Stimulated activated CD8-positive, alpha-beta memory T cell treated with anti-CD3 and anti-CD28 coated beads, Interleukin-7, amount 100 ng/mL, for 48 hours (primary cell): ENCODE results near the gene ADH1C.
"Not testable (repeated sequence)": the region's sequence is repeated elsewhere in the genome, so short reads cannot be mapped to it uniquely, and the experiment has no call there.

Experiments
- DNase-seq, 2 donors: peaks; one replicate each; pipeline ENCODE4 v3.0.0-alpha.2; 2020; ENCODE audit warnings: low read depth in 1 of 2; ENCODE audit errors: extremely low read depth in 1 of 2

Gene ADH1C

DNA sequence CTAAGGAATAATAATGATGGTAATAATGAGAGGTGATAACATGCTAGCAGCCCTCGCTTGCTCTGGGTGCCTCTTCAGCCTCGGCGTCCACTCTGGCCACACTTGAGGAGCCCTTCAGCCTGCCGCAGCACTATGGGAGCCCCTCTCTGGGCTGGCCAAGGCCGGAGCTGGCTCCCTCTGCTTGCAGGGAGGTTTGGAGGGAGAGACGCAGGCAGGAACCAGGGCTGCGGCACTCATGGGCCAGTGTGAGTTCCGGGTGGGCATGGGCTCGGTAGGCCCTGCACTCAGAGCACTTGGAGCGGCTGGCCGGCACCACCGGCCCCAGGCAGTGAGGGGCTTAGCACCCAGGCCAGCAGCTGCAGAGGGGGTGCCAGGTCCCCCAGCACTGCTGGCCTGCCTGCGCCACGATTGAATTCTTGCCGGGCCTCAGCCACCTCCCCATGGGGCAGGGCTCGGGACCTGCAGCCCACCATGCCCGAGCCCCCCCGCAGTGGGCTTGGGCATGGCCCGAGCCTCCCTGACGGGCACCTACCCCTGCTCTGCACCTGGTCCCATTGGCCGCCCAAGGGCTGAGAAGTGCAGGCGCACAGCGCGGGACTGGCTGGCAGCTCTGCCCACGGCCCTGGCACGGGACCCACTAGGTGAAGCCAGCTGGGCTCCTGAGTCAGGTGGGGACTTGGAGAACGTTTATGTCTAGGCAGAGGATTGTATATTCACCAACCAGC lies 7.1 kb upstream of the ADH1C start:
- DNase-seq: no peak

DNA sequence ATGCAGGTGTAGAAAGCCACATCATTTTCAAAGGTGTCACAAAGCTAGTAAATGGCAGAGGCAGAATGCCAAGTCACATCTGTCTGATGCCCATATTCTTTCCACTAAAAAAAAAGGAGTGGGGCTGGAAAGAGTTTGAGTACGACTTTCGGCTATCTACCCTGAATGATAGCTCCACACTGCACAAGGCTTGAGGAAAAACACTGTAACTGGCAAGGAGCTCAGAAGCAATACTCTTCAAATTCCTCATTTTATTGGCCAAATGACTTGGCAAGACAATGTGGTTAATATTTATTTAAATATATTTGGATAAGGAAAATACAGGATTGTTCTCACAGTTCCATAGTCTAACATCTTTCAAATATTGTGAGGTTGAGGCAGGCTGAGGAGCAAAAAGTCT lies 5.4 kb upstream of the ADH1C start:
- DNase-seq: no peak

DNA sequence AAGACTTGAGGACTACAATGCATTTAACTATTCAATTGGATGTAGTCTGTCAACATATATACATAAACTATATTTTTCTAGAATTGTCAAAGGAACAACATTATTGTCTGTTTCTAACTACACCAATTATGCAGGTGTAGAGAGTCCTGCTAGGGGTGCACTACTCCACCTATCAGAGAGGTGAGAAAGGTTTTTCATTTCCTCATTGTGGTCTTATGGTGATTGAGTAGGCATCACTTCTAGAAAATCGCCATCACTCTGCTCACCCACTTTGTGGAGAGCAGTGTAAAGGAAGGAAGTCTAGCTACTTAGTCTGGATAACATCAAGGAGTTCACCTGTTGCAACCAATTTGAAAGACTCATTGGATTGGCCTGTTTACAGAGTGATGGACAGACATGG lies 4.4 kb upstream of the ADH1C start:
- no peak for DNase-seq

DNA sequence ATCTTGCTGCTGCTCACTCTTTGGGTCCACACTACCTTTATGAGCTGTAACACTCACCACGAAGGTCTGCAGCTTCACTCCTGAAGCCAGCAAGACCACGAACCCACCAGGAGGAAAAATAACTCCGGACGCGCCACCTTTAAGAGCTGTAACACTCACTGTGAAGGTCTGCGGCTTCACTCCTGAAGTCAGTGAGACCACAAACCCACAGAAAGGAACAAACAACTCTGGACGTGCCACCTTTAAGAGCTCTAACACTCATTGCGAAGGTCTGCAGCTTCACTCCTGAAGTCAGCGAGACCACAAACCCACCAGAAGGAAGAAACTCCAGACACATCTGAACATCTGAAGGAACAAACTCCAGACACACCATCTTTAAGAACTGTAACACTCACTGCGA lies 3.6 kb upstream of the ADH1C start:
- not testable (repeated sequence) for DNase-seq

DNA sequence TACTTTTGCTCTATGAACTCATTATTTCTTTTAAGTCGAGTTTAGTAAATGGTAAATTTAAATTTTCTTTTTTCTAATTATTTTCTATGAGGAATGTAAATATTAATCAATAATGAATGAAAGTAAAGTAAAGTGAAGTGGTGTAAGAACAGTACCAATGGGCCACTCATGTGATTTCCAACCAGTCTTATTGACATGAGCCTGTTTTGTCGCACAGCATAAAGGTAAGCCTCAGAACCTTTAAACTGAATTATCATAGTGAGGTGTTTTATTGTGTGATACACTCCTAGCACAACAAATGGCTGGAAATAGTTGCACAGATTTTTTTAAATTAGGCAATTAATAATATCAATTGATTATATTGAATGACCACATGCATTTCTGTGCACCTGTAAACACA lies 1.1 kb downstream of the ADH1C start:
- DNase-seq: no peak

DNA sequence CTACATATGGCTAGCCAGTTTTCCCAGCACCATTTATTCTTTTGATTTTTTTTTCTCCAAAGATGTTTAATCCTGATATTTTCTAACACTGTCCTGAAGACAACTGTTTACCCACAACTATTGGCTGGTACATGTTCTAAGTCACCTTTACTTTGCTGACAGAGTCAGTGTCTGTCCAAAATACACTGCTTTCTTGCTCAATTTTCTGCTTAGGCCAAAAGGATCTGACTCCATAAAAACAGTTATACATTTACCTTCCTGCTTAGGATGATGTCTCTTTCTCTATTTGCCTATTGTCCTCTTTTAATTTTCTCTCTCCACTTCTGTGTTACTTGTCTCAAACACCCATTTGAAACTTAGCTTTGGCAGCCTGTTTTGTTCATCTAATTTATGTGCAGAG lies 3.2 kb downstream of the ADH1C start:
- DNase-seq: no peak

DNA sequence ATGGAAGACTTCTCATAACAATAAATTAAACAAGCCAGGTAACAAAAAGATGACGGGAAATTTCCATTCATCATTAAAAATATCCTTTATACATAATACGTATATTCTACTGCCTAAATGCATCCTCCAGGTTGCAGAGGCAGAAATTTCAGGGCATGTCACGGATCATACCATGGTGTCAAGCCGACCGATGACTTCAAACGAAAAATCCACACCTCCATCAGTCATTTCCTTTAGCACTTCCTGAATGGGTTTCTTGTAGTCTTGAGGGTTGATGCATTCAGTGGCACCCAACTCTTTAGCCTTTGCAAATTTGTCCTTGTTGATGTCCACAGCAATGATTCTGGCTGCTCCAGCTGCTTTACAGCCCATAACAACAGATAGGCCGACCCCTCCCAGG lies 9.9 kb downstream of the ADH1C start:
- DNase-seq: not testable (repeated sequence)

DNA sequence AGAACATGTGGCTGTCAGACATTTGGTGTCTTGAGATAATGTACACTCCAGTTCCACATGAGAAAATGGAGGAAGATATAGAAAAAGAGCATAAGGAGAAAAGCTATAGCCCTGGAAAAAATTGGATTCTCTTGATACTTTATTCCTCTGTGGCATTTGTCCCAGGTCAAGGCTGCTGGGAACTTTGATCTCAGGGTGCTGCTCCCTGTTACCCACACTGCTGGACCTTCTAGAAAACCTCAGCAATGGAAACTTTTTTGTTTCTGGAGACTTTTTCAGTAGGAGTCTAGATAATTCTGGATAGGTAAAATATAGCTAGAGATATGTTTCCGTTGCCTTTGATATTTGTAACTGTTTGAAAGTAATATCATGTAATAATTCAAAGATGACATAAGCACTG lies 11.1 kb downstream of the ADH1C start:
- DNase-seq: no peak

DNA sequence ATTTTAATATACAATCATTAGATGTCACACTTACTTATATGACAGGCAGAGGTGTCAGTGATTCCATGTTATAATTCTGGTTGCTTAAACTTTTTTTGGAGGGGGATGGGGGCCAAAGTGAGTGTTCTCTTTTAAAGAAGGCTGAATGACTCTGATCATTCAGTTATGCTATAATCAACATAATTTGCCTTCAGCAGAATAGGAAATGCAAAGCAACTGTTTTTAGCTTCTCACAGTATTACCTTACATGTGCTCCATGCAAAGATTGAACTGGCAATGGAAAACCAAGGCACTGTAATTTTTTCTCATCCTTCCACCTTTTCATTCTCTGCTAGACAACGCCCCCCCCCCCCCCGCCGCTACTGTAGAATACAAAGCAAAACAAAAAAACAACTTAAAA lies 13.4 kb downstream of the ADH1C start:
- no peak for DNase-seq

DNA sequence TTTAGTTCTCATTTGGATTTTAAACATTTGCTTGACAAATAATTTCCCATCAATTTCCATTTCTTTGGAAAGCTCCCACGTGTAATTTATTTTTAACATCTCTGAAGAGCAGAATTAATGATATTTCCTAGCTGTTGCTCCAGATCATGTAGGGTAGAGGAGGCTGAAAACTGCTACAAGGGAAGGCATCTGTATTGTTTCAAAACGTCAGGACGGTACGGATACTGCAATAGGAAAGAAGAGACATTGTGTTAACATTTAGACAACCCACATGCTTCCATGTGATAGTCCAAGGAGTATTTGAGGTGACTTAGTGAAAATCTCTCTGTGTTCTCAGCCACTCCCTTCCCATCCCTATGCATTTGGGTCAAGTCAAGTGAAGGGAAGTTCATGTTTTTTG lies 16.0 kb downstream of the ADH1C start:
- DNase-seq: no peak

DNA sequence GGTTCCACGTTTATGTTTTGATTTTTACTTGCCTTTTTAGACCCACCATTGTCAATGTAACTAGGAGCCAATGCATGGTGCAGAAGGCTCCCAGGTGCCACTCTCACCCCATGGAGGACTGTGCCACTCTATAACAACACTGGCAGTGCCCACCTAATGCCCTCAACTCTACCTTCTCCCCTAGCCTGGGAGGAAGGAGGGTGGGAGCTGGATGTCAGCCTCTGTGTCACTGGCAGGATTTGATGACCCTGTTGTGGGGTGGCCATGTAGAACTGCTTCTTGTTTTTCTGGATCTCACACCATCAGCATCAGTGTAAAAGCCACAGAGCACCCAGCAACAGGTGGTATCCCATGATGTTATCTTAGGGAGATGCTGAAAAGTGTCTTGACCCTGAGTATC lies 17.7 kb downstream of the ADH1C start:
- no peak for DNase-seq

DNA sequence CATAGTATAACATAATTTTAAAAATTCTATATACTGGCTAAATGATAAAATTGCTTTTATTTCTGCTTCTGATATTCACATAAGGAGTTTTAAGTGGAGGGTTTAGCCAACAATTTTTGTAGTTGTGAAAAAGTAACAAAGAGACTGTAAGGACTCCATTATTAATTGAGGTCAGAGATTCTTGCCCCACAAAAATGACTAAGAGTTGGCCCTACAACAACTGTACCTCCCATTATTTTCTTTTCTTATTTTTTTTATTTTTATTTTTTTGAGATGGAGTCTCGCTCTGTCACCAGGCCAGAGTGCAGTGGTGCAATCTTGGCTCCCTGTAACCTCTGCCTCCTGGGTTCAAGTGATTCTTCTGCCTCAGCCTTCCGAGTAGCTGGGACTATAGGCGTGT lies 21.9 kb downstream of the ADH1C start:
- no peak for DNase-seq

DNA sequence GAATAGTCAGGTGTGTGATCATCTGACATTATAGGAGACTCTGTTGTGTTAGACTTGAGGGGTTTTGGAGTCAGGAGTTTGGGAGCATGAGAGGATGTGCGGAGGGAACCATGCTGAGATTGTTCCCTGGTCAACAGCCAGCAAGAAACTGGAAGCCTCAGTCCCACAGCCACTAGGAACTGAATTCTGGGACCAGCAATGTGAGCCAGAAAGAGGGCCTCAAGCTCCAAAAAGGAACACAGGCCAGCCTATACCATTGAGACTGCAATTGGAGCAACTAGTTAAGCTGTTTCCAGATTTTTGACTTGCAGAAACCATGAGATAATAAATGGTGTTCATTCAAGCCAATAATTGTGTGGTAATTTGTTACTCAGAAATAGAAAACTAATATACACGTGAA lies 22.7 kb downstream of the ADH1C start:
- no peak for DNase-seq

DNA sequence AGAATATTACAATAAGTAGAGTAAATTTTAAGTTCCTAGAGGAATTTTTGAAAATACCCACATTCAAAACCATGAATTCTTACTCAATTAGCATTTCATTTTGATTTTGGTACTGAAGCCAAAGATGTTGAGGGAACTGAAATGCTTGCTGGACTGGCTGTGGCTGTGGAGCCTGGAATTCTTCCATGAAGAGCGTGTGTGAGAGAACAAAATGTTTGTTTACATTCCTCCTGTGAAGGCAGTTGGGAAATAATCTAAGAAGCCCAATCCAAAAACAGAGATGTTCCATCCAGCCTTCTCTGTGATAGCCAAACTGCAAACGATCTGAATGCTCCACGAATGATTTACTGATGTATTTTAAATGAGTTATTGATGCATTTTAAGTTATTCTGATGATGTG lies 27.6 kb downstream of the ADH1C start:
- no peak for DNase-seq

DNA sequence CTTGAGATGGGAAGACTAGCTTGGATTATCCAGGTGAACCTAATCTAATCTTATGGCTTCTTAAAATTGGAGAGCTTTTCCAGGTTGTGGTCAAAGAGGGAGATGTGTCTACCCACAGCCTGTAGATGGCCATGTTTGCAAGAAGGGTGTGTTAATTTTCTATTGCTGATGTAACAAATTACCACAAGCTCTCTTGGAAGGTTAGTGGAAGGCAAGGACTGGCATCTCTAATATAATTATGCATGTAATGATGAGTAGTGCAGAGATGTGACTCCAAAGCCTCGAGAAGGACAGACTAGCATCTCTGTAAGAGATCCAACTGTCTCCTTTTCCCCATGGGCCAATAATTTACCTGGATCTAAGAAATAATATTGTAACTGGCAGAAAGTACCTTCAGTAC lies 28.2 kb downstream of the ADH1C start:
- no peak for DNase-seq

DNA sequence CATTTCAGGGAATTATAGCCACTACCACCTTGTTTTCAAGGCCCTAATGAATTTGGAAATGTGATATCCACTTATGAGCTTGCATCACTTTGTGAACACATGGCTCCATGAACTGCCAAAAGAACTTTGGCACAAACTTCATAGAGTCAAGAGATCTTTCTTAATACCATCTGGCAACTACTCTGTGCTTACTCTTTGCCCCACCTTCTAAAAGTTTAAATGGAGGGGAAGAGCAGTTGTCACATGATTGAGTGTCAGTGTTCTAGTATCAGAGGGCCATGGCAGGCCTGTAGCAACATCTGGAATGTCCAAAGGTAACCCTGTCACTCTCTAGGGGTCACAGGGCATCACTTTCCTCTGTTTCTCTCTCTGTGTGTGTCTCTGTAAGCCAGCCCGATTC lies 28.8 kb downstream of the ADH1C start:
- no peak for DNase-seq

DNA sequence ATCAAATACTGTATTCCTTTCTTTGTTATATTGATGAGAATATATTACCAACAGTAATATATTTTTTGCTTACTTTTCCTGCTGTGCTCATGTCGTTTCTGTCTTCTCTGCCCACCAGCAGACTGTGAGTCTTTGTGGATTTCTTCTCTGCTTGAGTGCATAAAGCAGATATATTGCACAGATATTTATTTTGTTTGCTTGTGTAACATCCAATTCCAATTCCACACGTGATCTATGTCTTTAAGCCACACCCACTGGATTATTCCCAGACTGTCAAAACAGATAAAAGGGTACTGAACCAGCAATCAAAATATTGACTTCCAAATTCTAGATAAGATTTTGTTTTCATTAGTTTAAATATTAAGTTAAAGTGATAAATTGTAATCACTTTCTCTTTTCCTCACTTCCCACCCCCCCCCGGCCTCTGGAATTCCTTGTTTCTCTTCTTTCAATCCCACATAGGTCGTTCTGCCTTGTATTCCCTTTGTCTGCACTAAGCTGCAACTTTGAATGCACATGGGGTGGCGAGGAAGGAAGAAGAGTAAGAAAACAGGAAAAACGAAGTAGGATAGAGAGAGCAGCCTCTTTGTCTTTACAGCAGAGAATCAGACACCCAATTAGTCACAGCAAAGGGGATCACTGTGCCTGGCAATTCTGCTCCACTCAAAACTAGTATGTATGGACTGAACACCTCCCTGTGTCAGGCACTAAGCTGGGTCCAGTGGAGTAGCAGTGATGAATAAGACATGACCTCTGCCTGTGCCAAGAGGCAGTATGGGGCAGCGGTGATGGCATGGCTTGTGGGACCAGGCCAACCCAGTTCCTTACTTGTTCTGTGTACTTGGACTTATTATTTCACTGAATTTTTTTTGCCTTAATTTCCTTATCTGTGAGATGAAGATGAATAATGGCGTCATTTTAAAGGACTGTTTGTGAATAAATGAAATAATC lies 31.0 kb downstream of the ADH1C start, which contains the start of gene ADH1B:
Gene ADH1B (minus strand): TSS at position 161 of the 951 bp plus-strand sequence. CDS start 70 bp downstream, at position 91.
- no peak for DNase-seq

DNA sequence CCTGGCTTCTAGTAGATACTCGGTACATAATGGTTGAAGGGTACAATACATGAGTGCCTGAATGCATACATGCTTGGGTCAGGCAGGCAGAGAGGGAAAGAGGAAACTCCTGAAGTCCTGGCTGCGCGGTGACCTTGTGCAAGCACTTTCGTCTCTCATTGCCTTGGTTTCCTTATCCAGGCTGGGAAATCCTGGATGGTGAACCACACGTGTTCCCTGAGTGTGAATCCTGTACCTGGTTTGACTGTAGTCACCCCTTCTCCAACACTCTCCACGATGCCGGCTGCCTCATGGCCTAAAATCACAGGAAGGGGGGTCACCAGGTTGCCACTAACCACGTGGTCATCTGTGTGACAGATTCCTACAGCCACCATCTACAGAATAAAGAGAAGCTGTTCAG lies 34.7 kb downstream of the ADH1C start:
- DNase-seq: not testable (repeated sequence)

DNA sequence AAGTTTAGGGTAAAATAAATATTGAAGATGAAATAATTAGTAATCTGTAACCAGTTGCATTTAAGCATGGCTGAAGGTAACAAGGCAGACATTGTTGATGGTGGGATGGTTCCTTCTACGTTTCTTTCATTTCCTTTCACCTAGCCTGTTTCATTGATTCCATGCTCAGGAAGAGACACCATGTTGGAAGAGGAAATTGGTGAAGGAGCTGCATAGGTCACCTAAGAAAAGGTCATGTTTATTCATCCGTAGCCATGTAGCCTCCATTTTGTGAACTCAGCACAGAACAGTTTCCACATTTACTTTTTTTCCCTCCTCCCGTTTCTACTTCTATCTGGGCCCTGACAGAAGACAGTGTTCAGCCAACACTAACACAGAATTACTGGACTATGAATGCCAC lies 35.2 kb downstream of the ADH1C start:
- DNase-seq: no peak

DNA sequence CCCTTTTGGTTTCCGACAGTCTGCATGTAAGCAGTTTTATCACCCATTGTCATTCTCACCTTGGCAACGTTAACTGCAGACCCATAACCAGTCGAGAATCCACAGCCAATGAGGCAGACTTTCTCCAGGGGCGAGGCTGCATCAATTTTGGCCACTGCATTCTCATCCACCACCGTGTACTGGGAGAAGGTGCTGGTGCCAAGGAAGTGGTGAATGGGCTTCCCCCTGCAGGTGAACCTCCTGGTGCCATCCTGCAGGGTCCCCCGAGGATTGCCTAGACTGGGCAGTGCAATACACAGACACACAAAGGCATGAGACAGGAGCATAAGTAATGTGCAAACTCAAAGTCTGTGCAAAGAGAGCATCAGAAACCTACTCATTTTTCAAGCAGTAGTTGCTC lies 36.7 kb downstream of the ADH1C start:
- no peak for DNase-seq

DNA sequence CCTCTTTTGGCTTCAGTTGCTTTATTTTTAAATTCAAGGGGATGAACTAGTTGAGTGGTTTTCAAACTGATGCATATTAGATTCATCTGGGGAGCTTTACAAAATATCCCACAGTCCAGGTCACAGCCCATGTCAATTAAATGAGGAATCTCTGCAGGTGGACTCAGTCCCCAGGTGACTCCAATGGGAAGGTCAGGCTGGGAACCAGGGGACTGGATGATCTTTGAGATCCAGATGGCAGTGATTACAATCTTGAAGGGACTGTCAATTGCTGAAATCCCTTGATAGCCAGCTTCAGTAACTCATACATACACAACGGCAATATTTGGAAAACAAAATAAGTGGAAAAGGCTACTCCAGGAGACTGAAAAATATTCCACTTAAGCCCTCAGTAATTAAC lies 38.3 kb downstream of the ADH1C start:
- no peak for DNase-seq

DNA sequence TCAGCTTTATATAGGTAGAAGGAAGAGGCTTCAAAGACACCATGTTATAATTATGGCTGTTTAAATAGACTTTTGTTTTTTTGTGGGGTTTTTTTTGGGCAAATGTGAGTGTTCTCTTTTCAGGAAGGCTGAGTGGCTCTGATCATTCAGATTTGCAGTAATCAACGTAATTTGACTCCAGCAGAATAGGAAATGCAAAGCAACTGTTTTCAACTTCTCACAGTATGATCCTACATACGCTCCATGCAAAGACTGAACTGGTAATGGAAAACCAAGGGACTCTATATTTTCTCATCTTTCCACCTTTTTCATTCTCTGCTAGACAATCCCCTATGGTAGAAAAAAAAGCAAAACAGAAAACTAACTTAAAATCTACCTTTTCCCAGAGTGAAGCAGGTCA lies 42.2 kb downstream of the ADH1C start:
- DNase-seq: no peak
